Measurements from ENCODE around the gene PJA1.

PJA1 gene, protein sequence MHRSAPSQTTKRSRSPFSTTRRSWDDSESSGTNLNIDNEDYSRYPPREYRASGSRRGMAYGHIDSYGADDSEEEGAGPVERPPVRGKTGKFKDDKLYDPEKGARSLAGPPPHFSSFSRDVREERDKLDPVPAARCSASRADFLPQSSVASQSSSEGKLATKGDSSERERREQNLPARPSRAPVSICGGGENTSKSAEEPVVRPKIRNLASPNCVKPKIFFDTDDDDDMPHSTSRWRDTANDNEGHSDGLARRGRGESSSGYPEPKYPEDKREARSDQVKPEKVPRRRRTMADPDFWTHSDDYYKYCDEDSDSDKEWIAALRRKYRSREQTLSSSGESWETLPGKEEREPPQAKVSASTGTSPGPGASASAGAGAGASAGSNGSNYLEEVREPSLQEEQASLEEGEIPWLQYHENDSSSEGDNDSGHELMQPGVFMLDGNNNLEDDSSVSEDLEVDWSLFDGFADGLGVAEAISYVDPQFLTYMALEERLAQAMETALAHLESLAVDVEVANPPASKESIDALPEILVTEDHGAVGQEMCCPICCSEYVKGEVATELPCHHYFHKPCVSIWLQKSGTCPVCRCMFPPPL

DNA sequence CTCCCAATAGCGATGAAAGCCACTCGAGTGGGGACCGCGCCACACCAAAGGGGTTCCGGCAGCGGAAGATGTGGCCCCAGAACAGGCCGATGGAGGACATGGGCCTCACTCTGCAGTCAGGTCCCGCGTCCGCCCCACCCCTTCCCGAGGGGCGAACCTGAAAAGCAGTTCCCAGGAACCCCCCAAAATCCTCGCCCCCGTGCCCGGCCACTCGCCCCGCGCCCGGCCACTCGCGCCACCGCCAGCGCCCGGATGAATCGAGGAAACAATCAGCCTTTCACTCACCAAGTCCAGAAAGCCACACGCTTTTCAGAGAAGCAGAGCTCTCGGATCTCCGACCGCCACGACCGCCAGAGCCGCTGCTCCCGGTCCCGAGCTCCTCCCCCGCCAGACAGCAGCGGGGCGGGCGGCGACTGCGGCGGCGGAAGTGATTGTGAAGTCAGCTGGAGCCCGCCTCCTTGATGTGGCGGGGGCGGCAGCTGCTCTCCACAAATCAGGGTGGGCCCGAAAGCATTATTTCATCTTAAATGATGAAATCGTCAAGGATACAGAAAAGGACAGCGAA lies at the start of gene PJA1:
Gene PJA1 (minus strand): TSS at position 367 of the 565 bp plus-strand sequence. CDS start 2,380 bp downstream, outside the sequence.
- peak; percentile 54 to 79 for DNase-seq

- no peak for DNase-seq
These were observed 49.2 kb upstream of the PJA1 start for GRCh38 chrX:69214463-69214862.

DNA sequence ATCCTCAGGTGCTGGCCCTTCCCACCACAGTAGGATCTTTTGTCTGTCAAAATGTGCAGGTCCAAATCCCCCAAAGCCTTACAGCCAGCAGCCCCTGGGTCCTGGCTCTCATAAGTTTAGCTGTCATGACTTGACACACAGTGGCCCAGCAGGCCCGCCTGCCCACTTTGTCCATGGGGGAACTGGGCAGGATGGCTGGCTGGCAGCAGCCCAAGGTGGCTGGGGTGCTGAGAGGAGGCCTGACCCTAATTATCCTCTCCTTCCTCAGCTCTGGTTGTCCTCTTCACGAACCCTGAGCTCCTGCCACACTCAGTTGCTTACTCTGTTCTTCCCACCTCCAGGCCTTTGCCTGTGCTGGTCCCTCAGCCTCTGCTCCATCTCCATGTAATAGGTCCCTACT lies 46.4 kb upstream of the PJA1 start:
- DNase-seq = no peak

- no peak for DNase-seq
These were observed 45.3 kb upstream of the PJA1 start for GRCh38 chrX:69210581-69210980.

- no peak for DNase-seq
These were observed 42.0 kb upstream of the PJA1 start for GRCh38 chrX:69207216-69207615.

- no peak for DNase-seq
These were observed 38.4 kb upstream of the PJA1 start for GRCh38 chrX:69203638-69204037.

- no peak for DNase-seq
These were observed 32.4 kb upstream of the PJA1 start for GRCh38 chrX:69197690-69198089.

GRCh38 chrX:69196666-69197065 lies 31.4 kb upstream of the PJA1 start:
- no peak for DNase-seq

GRCh38 chrX:69195810-69196209 lies 30.6 kb upstream of the PJA1 start:
- DNase-seq = no peak

GRCh38 chrX:69195192-69195591 lies 29.9 kb upstream of the PJA1 start:
- no peak for DNase-seq

- no peak for DNase-seq
These were observed 27.4 kb upstream of the PJA1 start for GRCh38 chrX:69192603-69193002.

DNA sequence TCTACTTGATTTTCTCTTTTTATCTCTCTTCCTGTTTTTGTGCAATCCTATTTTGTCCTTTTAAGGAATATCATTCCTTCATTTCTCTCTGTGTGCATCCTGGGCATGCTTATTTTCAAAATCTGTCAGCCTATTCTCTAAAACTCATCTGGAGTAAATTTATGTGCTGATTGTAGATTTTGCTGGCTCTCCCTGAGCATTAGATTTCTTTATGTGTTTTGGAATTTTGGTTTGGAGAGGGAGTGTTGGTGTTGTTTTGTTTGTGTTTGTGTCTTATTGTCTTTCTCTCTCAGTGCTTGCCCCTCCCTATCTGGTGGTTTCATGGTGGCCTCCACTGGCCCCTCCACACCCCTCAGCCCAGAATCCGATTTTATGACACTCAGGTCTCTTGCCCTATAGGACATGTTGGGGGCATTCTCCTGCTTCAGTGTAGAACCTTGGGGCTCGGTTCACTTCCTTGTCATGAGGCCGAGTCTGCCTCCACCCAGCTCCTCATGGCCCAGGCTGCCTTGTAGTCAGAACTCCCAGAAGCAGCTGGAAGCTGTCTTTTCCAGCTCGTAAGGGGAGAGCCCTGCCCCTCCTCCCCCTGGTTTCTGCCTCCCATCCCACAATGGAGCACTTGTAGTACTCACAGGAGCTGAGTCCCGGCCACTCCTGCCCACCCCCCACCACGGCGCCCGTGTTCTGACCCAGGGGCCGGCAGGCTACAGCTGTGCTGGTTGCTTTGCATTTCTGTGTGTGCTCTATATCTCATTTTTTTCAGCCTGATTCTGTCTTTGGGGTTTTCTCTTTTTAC lies 24.5 kb upstream of the PJA1 start:
- DNase-seq = no peak

- no peak for DNase-seq
These were observed 21.4 kb upstream of the PJA1 start for GRCh38 chrX:69186651-69187050.

DNA sequence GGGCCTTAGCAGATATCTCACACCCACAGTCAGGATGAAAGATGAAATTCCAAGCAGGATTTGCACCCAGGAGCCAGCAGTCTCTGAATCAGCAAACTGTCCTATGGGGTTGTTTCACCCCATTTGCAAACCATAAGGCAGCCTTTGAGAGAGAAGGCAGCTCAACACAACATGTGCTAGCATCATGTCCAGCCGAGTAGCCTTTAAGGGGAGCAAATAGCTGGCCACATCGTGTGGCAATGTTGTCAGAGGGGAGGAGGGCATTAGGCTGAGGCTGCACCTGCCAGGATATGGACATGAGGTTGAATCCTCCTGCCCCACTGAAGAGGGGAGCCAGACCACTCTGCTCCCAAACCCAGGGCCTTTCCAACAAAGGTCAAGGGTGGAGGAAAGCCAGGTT lies 20.6 kb upstream of the PJA1 start:
- DNase-seq = no peak

DNA sequence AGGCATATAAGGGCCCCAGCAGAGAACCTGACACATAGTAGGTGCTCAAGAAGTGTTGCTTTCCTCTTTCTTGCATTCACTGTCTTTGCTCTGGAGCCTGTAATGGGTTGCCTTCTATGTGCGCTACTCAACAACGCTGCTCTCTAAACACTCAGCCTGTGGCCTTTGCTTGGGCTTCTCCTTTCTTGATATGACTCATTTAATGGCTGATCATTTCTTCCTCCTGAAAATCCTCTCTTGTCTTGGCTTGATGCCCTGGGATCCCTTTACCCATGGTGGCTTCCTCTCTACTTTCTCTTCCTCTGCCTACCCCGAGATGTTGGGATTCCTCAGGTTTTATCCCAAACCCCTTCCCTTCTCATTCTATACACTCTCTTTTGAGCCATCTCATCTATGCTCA lies 19.9 kb upstream of the PJA1 start:
- DNase-seq = no peak

GRCh38 chrX:69182818-69183380 lies 17.6 kb upstream of the PJA1 start:
- DNase-seq = no peak

DNA sequence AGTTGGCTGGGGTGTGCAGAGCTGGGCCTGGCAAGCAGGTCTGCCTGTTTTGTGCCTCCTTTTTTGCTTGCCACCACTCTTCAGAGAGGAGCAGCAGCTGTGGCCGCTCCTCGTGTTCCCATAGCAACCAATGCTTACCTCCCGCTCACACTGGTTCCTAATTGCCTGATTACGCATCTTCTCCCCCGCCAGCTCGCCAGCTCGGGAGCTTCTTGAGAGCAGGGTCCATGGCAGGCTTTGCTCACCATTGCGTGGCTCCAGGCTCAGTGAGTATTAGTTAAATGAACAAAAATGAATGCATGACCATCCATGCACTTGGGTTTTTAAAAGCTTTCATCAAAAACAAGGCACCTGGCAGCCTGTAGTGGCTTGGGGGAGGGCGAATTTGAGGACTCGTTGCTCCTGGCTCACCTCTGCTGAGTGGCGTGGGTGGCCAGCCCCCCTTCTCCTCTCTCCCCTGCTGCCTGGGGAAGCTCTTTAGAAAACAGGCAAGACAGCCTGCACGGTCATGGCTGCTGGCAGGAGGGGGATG lies 14.2 kb upstream of the PJA1 start:
- peak; percentile 63 to 71 for DNase-seq

GRCh38 chrX:69178592-69178991 lies 13.3 kb upstream of the PJA1 start:
- DNase-seq = no peak

DNA sequence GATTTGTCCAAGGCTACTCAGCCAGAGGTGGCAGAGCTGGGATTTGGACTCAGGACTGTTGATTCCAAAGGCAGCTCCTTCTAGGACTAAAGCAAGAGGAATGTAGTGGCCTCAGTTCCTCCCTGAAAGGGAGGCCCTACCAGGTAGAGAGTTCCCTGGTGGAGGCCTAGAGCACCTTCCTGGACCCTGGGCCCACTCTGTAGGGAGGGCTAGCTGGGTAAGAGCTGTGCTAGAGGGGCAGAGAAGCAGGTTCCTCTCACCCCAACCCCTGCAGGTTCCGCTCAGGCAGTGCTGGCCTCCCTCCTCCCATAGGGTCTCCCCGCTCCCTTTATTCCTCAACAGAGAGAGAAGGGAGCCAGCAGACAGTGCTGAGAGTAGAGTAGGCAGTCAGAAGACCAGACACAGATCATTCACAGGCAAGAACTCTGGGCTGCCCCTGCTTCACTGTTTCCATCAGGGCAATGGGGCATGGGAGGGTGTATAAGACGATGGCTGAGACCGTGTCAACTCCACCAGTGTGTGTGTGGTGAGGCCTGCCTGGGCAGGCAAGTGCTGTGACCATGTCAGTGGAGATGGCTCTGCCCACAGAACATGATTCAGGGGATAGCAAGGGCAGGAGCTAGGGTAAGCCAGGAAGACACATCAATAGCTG lies 12.4 kb upstream of the PJA1 start:
- no peak for DNase-seq

DNA sequence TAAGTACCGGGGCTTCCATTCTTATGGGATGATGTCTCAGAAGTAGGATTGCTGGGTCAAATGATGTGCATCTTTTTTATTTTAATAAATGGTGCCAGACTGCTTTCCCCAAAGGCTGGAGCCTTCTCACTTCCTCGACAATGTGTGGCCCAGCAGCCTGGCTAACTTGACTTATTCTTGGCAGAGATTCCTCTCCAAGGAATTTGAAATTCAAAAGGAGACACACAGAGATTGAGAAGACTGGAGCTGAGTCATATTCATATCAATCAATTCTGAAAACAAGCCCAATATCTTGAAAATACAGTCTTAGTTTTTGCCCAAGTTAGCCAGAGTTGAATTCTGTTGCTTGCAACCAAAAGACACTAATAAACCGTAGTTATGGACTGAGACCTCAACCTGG lies 10.8 kb upstream of the PJA1 start:
- DNase-seq = no peak

- DNase-seq = no peak
These were observed 8.7 kb upstream of the PJA1 start for GRCh38 chrX:69173906-69174305.

DNA sequence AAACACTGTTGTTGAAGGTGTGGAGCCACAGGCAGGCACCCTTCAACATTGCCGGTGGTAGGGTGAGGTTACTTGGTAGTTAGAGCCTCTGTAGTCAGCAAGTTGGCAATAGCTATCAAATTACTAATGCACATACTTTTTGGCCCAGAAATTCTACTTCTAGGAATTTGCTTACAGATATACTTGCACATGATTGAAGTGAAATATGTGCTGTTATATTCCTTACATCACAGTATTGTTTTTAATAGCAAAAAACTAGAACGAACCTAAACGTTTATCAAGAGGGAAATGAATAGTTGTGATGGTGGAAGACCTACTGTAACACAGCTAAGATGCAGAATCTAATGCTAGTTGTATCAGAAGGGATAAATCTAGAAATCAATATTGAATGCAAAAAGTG lies 7.7 kb upstream of the PJA1 start:
- no peak for DNase-seq
